Activated naive CD4-positive, alpha-beta T cell treated with anti-CD3 and anti-CD28 coated beads, Interleukin-2, amount 50 U/mL, for 72 hours (primary cell): ENCODE data around the gene FAM222A. TPM values are rescaled to one million over a fixed set of nuclear protein-coding genes. Genes with fewer than 3 reads are reported as not detected.

Experiments
- total RNA-seq, 2 donors: library from RNA; stranded (reverse); gene quantifications; one replicate each; pipeline ENCODE4 v1.2.3, GENCODE V29; 2022

FAM222A gene
- total RNA-seq, 2 donors from 2014 or later: 0.18 to 1.2 TPM

Other genes starting within 250 kb of the FAM222A start
- 10 to 100 TPM; 53.5 to 56.9 TPM for gene KCTD10, start 236.5 kb upstream of the FAM222A start, total RNA-seq
- 10 to 100 TPM; 28.8 to 37.6 TPM for gene UBE3B, start 236.2 kb upstream of the FAM222A start, total RNA-seq
- gene MMAB, start 140.3 kb upstream of the FAM222A start, total RNA-seq: 10 to 100 TPM; 27.4 to 29.5 TPM
- 10 to 100 TPM; 13.3 to 20.7 TPM for gene MVK, start 140.0 kb upstream of the FAM222A start, total RNA-seq
- gene TRPV4, start 119.6 kb downstream of the FAM222A start, total RNA-seq: not detected
- 10 to 100 TPM; 22.2 to 24.9 TPM for gene GLTP, start 166.7 kb downstream of the FAM222A start, total RNA-seq
- 10 to 100 TPM; 14.9 to 18.3 TPM for gene TCHP, start 186.4 kb downstream of the FAM222A start, total RNA-seq